H1 (cell line): ENCODE data around the gene RSPH9.

ENCODE experiments used
- CBX5 ChIP-seq: fragments of 300-800, 300-1000 bp; sonication (generic); IDR thresholded peaks from 2 replicates; pipeline ENCODE4 v1.7.1; 2016; ENCODE audit warnings: antibody characterized with exemption, low read length, low read depth
- EZH2 ChIP-seq: fragments of 200-600 bp; sonication (generic); IDR thresholded peaks from 2 replicates; pipeline ENCODE4 v1.7.1; 2012; ENCODE audit warnings: low read depth, mild to moderate bottlenecking, moderate library complexity, low read length, inconsistent platforms; ENCODE audit not compliant: severe bottlenecking
- HDAC6 ChIP-seq: IDR thresholded peaks from one replicate; pipeline ENCODE4 v1.7.1; 2012; ENCODE audit warnings: low read depth, mild to moderate bottlenecking, inconsistent platforms, low read length, moderate library complexity
- NANOG ChIP-seq: IDR thresholded peaks from 2 replicates; pipeline ENCODE4 v1.6.1; 2011; ENCODE audit warnings: low read length, low read depth, mild to moderate bottlenecking, inconsistent platforms; ENCODE audit not compliant: insufficient read depth, poor library complexity, severe bottlenecking
- POLR2A ChIP-seq, 2 experiments: IDR thresholded peaks; 1 replicate in 1 of 2; 2 replicates in 1 of 2; pipeline ENCODE4 v1.6.1; 2011; ENCODE audit warnings: low read depth in 2 of 2, low read length in 2 of 2, mild to moderate bottlenecking in 2 of 2; ENCODE audit errors: control extremely low read depth in 1 of 2
- RFX5 ChIP-seq: IDR thresholded peaks from 2 replicates; pipeline ENCODE4 v1.6.1; 2011; ENCODE audit warnings: low read depth, low read length, improper control_type of control experiment, borderline replicate concordance
- SIN3A ChIP-seq, 2 experiments: IDR thresholded peaks in 1 of 2; conservative IDR thresholded peaks in 1 of 2; 2 replicates each; pipeline ENCODE4 v1.6.1; 2011 to 2012; ENCODE audit warnings: low read length in 2 of 2, improper control_type of control experiment in 1 of 2, low read depth in 1 of 2, mild to moderate bottlenecking in 1 of 2
- TAF1 ChIP-seq: IDR thresholded peaks from 2 replicates; pipeline ENCODE4 v1.6.1; 2011; ENCODE audit warnings: mild to moderate bottlenecking, low read depth, low read length
- YY1 ChIP-seq: IDR thresholded peaks from 2 replicates; pipeline ENCODE4 v1.6.1; 2011; ENCODE audit warnings: low read depth, mild to moderate bottlenecking, low read length
- ZNF274 ChIP-seq: IDR thresholded peaks from 2 replicates; pipeline ENCODE4 v1.7.0; 2012; ENCODE audit warnings: low read length, borderline replicate concordance; ENCODE audit errors: extremely low read depth
- TF ChIP-seq, protein P1 (sequence below), 3 experiments: IDR thresholded peaks; 1 replicate in 2 of 3; 2 replicates in 1 of 3; pipeline versions ENCODE4 v1.5.1 to v1.6.1; 2011; ENCODE audit warnings: low read length in 3 of 3, mild to moderate bottlenecking in 3 of 3, inconsistent platforms in 2 of 3, low read depth in 1 of 3, moderate library complexity in 1 of 3; ENCODE audit not compliant: insufficient read depth in 1 of 3; ENCODE audit errors: control extremely low read depth in 1 of 3

DNA sequence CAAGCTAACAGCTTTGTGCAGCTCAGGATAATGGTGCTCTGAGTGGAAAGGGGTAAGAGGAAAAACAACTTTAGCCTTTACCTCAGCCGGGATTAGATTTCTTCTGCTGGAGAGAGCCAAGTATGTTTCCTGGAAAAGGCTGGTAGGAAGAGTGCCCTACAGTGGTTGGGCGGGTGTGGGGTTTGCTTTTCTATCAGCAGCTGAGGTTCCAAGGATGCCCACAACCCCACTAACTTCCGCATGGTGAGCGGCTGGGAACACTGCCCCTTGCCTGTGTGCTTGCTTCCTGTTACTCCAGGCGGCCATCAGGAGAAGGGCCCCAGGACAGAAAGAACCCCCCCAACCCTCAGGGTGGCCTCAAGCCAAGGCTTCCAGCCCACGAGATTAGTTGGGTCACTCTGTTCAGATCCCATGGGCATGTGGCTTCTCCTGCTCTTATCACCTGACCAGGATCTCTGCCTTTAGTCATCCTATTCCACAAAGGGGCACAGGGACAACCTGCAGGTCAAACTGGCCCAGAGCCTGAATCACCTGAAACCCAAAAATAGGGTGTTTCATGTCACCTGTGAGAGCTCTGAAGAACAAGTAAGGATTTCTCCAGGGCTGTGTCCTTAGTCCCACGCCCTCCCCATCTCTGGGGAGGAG, 32.2 kb downstream of the RSPH9 start:
- TF ChIP-seq, protein P1, sequence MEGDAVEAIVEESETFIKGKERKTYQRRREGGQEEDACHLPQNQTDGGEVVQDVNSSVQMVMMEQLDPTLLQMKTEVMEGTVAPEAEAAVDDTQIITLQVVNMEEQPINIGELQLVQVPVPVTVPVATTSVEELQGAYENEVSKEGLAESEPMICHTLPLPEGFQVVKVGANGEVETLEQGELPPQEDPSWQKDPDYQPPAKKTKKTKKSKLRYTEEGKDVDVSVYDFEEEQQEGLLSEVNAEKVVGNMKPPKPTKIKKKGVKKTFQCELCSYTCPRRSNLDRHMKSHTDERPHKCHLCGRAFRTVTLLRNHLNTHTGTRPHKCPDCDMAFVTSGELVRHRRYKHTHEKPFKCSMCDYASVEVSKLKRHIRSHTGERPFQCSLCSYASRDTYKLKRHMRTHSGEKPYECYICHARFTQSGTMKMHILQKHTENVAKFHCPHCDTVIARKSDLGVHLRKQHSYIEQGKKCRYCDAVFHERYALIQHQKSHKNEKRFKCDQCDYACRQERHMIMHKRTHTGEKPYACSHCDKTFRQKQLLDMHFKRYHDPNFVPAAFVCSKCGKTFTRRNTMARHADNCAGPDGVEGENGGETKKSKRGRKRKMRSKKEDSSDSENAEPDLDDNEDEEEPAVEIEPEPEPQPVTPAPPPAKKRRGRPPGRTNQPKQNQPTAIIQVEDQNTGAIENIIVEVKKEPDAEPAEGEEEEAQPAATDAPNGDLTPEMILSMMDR (IDR thresholded peaks at IDR 0.05; ENCODE audit: control extremely low read depth in 1 of 3, insufficient read depth in 1 of 3, low read depth in 1 of 3, low read length in 3 of 3), result no peak
- TF ChIP-seq EZH2 (no peak), NANOG (no peak), YY1 (no peak), HDAC6 (no peak), SIN3A (conservative IDR thresholded peaks at IDR 0.05 in 1 of 2, IDR thresholded peaks at IDR 0.05 in 1 of 2; ENCODE audit: low read depth in 1 of 2, low read length in 2 of 2) (no peak), TAF1 (no peak), POLR2A (IDR thresholded peaks at IDR 0.05; ENCODE audit: control extremely low read depth in 1 of 2, low read depth in 2 of 2, low read length in 2 of 2) (no peak), CBX5 (no peak), RFX5 (no peak), ZNF274 (no peak)
